DND-41 (cell line): ENCODE measurements around the gene CTU2.

Source experiments
- CTCF ChIP-seq: IDR thresholded peaks from 2 replicates; pipeline ENCODE4 v1.5.1; 2012; ENCODE audit warnings: borderline replicate concordance, low read length, moderate library complexity, mild to moderate bottlenecking; ENCODE audit not compliant: poor library complexity, severe bottlenecking; ENCODE audit errors: extremely low read depth
- EZH2 ChIP-seq: IDR thresholded peaks from 3 replicates; pipeline ENCODE4 v1.6.1; 2012; ENCODE audit warnings: borderline replicate concordance, low read depth, mild to moderate bottlenecking, moderate library complexity, low read length, inconsistent platforms; ENCODE audit not compliant: severe bottlenecking

GRCh38 chr16:88731699-88732098, 25.4 kb downstream of the CTU2 start:
- TF ChIP-seq CTCF (no peak), EZH2 (no peak)
